Epithelial cell of esophagus (primary cell): ENCODE data around the gene CCND1.
A peak's percentile ranks its signal among the peaks of the same experiment; 100 is the strongest.

Experiments used
- DNase-seq: peaks from one replicate; pipeline ENCODE4 v3.0.0; 2010; ENCODE audit warnings: low read depth
- H3K4me3 ChIP-seq: 2 replicates; pipeline ENCODE4 v1.5.1; 2011; ENCODE audit warnings: mild to moderate bottlenecking, low read length, control low read depth
- TF ChIP-seq, protein P1 (sequence below): IDR thresholded peaks from 2 replicates; pipeline ENCODE4 v1.5.1; 2011; ENCODE audit warnings: low read depth, mild to moderate bottlenecking, low read length, control low read depth, inconsistent platforms; ENCODE audit not compliant: insufficient read depth; ENCODE audit errors: missing control alignments

The CCND1 gene

DNA sequence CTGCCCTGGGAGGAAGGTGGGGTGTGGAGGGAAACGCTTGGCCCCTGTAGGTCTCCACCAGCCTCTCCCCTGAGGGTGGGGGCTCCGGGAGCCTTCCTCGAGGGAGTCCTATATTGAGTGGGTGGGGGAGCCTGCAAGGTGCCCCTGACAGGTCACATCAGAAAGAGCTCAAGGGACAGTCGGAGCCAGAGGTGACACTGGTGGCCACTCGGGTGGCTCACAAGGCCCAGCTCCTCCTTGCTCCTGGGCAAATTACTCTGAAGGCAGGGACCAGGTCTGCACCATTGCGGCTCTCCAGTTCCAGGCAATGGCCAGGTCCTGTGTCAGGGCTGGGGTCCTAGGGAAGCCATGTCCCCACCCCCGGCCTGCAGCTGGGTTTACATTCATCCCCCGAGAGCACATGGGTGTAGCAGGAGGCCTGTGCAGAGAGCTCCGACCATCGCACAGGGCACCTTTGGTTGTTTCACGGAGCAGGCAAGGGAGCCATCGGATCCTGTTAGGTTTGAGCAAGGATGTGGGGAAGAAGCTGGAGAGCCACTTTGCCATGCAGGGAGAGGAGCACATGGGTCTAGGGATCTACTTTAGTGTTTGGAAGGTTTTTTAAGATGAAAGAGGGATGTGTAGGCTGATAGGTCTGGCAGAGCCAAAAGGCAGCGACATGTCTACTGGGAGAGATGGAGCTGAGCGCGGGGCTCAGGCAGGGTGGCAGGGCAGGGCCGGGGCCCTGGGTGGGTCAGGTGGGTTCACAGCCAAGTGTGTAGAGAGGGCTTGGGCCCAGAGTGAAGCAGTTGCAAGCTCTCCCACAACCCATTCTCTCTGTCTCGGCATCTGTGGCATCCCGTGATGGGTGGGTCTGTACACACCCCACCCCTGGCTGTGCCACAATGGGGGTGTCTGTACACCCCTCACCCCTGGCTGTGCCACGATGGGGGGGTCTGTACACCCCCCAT lies 14.8 kb downstream of the CCND1 start:
- DNase-seq = no peak
- H3K4me3 ChIP-seq = no peak overlapping the region
- TF ChIP-seq, protein P1, sequence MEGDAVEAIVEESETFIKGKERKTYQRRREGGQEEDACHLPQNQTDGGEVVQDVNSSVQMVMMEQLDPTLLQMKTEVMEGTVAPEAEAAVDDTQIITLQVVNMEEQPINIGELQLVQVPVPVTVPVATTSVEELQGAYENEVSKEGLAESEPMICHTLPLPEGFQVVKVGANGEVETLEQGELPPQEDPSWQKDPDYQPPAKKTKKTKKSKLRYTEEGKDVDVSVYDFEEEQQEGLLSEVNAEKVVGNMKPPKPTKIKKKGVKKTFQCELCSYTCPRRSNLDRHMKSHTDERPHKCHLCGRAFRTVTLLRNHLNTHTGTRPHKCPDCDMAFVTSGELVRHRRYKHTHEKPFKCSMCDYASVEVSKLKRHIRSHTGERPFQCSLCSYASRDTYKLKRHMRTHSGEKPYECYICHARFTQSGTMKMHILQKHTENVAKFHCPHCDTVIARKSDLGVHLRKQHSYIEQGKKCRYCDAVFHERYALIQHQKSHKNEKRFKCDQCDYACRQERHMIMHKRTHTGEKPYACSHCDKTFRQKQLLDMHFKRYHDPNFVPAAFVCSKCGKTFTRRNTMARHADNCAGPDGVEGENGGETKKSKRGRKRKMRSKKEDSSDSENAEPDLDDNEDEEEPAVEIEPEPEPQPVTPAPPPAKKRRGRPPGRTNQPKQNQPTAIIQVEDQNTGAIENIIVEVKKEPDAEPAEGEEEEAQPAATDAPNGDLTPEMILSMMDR = no peak

DNA sequence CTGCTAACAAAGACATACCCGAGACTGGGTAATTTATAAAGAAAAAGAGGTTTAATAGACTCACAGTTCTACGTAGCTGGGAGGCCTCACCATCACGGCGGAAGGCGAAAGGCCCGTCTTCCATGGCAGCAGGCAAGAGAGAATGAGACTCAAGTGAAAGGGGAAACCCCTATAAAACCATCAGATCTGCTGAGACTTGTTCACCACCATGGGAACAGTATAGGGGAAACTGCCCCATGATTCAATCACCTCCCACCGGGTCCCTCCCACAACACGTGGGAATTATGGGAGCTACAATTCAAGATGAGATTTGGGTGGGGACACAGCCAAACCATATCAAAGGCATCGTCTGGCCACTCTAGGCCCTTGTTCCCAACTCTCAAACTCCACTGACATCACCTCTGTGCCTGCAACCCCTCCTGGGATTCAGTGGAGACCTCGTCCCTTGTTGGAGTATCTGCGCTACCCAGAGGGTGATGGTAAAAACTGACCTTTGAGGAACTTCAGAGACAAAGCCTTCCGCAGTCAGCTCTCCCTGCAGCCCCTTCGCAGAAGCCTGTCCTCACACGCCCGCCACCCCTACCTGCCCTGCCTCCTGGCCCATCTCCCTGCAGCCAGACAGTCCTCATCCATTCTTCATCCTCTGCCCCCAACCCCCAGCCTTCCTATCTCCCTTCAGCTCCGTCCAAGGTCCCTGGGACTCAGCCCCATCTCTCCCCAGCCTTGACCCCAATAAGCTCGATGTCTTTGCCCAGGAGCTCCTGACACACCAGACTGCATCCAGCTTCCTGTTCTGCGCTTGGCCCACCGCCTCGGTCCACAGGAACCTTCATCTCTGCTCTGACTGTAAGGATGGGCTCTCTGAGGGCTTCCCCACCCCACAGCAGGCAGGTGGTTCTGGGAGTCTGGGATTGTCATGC lies 15.8 kb downstream of the CCND1 start:
- peak; percentile 64 for DNase-seq
- no peak overlapping the region for H3K4me3 ChIP-seq
- TF ChIP-seq, protein P1 = no peak

DNA sequence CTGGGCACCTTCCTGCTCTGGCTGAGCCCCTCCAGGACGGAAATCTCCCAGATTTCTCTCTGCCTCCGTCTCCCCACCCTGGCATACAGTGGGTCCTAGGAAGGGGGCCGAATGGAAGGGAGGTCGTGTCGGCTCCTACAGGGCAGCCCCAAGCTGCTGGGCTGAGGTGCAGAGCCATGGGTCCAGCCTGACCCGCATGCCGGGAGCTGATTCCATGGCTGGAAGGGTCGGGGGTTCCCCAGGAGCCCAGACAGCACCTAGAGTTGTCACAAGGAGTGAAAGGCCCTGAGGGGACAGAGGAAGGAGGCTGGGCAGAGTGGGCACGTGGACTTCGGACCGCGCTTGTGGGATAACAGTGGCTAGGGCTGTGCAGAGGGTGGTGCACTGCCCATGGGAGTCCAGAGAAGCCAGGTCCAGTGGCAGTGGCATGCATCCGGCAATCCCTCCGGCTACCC lies 16.5 kb downstream of the CCND1 start:
- no peak for DNase-seq
- no peak overlapping the region for H3K4me3 ChIP-seq
- TF ChIP-seq, protein P1 = no peak

DNA sequence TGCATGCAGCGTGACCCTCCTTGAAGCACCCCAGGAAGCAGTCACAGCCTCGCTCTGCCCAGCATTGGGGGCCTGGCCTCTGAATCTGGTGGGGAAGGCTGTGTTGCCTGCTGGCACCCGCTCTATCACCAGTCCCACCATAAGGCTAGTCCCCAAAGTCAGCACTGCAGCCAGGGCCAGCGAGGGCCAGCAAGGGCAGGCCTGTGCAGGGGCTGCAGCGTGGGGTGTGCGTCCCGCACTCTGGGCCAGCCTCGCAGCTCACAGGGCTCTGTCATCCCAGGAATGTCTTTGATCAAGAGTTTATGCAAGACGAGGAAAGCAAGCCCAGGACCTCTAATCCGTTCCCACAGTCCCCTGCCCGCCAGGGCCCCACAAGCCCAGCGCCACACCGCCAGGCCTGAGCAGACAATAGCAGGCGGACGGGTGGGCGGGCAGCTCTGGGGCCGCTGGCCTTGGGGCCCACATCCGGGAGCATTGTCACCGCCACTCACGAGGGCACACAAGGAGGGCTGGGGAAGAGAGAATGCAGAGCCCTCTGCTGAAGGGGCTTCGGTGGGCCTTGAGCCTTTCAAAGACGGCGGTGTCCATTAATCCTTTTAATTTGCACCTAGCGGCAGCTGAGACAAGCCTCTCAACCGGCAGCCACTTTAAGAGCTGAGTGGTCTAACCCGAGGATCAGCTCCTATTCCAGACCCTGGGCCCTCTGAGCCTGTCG lies 17.1 kb downstream of the CCND1 start:
- H3K4me3 ChIP-seq = no peak overlapping the region
- TF ChIP-seq, protein P1 = no peak
- no peak for DNase-seq

DNA sequence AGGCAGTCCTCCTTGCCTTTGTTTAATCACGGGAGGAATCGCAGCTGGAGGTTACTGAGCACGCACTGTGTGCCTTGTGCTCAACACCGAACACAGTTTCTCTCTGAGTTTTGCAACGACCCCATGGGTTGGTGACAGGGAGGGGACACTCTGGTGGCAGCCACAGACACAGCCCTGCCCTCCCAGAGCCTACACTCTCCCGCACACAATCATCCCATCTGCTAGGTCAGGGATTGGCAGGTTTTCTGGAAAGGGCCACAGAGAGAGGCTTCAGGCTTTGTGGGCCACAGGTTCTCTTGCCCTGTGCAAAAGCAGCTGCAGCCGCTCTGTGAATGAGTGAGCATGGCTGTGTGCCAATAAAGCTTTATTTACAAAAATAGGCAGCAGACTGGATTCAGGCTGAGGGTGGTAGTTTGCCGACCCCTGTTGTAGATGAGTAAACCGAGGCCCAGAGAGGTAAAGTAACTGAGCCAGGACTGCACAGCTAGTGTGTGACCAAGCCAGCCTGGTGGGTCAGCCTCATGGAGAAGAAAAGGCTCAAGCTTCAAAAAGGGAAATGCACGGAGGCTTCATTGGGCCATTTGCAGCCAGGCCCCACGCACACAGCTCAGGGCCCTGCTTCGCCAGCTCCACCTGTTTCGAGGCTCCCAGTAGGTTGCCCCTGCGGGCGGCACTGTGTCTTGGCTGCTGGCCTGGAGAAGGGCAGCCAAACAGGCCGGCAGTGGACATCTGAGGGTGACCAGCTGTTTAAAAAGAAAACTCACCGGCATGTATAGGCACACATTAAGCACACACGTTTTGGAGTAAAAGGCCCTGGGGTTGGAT lies 17.9 kb downstream of the CCND1 start:
- DNase-seq = no peak
- H3K4me3 ChIP-seq = no peak overlapping the region
- TF ChIP-seq, protein P1 = no peak

DNA sequence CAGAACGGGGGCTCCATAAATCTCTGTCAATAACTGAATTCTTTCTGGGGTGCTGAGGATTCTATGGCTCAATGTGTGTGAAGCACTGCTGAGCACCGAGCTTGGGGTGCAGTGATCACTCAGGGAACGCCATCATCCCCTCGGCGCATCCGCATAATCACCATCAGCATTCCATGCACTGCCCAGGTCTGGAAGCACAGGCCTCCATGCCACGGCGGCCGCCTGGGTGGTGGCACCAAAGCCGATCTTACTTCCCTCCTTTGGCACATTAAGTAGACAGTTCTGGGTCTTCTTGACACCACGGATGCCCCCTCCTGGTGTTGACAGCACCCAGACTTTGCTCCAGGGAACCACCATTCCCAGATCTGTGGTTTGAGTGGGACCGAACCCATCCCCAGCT lies 18.6 kb downstream of the CCND1 start:
- TF ChIP-seq, protein P1 = no peak
- DNase-seq = no peak
- no peak overlapping the region for H3K4me3 ChIP-seq
